RWPE1 (cell line): ENCODE data around the gene DGKI.

ENCODE experiments used
- CTCF ChIA-PET: fragments of 350-600 bp; sonication (Branson Sonifier 250); formaldehyde crosslinking; extraction: SDS; loops from one replicate; lab custom pipeline; 2021; lab: Yijun Ruan, JAX
- POLR2A ChIA-PET: fragments of 400-600 bp; formaldehyde crosslinking; extraction: SDS; loops from one replicate; lab custom pipeline; 2020; ENCODE audit warnings: antibody characterized with exemption; ENCODE audit not compliant: low non-redundant PET; lab: Yijun Ruan, JAX
- DNase-seq: peaks from one replicate; pipeline ENCODE4 v3.0.0; 2012; ENCODE audit warnings: low spot score
- H3K27ac ChIP-seq: fragments of 450-650 bp; 2 replicates; pipeline ENCODE4 v1.5.1; 2017
- TF ChIP-seq, protein P1 (sequence below): fragments of 450-650 bp; conservative IDR thresholded peaks from 2 replicates; pipeline ENCODE4 v1.5.1; 2017; ENCODE audit warnings: low read depth, mild to moderate bottlenecking

DGKI gene

DNA sequence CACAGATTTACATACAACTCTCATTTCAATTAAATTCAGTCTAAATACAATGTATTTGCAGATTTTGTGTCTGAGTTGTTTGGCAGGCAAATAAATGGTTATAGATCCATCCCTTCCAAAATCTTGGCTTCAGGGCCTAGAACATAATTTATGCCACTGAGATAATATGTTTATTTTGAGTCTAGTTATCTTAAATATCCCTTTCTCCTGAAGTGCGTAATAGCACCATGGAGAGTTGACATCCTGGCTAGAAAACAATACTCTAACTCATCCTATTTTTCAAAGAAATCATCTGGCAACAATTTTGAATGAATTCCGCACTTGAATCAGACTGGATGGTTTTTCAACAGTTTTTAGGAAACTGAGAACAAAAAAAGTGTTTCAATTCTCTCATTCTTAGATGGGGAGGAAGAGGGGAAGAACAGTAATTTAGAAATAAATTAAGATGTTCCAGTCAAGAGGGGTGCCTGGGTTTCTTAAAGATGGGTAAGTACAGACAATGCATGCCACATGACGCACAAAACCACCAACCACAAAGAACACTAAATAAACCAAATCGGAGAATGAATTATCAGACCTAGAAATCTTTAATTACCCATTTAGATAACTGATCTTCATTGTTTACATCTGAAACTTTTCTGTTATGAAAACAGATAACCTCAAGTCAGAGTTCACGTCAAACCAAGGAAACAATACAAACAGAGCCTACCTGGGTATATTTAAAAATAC is 274.6 kb downstream of the DGKI start:
- DNase-seq: no peak
- CTCF ChIA-PET: no interaction called here
- POLR2A ChIA-PET: no interaction called here
- TF ChIP-seq, protein P1, sequence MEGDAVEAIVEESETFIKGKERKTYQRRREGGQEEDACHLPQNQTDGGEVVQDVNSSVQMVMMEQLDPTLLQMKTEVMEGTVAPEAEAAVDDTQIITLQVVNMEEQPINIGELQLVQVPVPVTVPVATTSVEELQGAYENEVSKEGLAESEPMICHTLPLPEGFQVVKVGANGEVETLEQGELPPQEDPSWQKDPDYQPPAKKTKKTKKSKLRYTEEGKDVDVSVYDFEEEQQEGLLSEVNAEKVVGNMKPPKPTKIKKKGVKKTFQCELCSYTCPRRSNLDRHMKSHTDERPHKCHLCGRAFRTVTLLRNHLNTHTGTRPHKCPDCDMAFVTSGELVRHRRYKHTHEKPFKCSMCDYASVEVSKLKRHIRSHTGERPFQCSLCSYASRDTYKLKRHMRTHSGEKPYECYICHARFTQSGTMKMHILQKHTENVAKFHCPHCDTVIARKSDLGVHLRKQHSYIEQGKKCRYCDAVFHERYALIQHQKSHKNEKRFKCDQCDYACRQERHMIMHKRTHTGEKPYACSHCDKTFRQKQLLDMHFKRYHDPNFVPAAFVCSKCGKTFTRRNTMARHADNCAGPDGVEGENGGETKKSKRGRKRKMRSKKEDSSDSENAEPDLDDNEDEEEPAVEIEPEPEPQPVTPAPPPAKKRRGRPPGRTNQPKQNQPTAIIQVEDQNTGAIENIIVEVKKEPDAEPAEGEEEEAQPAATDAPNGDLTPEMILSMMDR: no peak
- H3K27ac ChIP-seq: no peak overlapping the region

DNA sequence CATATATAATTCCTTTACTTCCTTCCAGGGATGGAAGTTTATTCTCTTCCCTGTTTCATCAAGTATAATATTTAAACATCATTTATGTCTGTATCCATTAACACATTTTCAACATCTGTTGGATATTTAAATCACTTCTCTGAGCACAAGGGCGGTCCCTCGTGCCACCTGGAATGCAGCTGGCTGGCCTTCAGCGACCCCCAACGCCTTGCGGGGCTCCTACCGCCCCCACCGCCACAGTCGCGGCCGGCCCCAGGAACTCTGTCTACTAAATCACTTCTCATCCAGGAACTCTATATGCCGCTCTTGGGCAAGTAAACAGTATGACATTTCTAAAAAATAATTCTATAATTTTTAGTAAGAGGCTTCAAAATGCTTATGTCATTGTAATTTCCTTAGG is 282.1 kb downstream of the DGKI start:
- TF ChIP-seq, protein P1: no peak
- ChIA-PET POLR2A (no interaction called here), CTCF (no interaction called here)
- H3K27ac ChIP-seq: no peak overlapping the region
- DNase-seq: no peak

DNA sequence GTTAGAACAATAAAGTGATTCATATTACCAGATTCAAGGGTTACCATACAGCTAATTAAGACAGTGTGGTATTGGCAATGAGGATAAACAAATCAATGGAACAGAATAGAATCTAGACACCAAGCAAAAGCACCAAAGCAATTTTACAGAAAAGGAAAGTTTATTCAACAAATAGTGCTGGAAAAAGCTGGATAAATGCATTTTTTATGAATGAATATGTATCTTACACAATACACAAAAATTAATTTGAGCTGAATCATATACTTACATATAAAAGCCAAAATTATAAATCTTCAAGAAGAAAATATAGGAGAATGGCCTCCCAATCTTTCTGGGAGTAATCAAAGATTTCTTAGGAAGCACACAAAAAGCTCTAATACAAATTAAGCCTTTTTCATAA is 282.8 kb downstream of the DGKI start:
- ChIA-PET CTCF (interaction anchor here (0.6 kb wide), 1 partner anchor 40 kb away, joined by 3 read pairs; no protein-coding TSS in a partner anchor), POLR2A (no interaction called here)
- TF ChIP-seq, protein P1: no peak
- H3K27ac ChIP-seq: no peak overlapping the region
- DNase-seq: no peak

DNA sequence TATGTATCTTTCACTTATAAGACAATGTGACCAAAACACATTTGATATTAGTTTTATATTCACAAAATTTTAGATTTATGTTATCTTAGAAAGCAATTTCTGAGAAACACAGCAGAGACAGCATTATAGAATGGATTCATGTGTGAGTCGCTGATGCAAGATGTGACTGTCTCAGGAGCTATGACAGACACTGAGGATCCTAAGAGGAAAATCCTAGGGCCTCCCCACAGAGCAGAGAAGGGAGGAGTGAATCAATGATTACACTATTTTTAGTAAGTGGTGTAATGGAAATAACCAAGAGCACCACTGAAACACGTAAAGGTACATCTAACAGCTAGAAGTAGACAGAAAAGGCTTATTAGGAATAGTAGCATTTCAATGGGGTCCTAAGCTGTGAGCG is 299.3 kb downstream of the DGKI start:
- H3K27ac ChIP-seq: no peak overlapping the region
- DNase-seq: no peak
- POLR2A ChIA-PET: no interaction called here
- TF ChIP-seq, protein P1: no peak
- CTCF ChIA-PET: no interaction called here

DNA sequence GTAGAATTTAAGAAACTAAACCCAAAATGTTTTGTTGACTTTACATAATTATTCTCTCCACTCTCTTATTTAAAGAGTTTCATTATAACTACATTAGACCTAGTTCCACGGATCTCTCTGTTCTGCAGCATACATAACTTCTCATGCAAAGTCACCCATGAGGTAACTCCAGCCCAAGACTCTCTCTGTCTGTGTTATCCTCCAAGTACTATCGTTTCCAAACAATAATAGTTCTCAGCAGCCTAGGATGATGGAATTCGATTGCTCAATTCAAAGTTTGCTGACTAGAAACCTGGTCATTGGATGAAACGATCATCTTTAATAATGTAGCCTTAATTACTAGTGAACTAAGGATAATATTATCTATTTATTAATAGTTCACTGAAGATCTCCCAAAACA is 300.1 kb downstream of the DGKI start:
- no peak for DNase-seq
- ChIA-PET POLR2A (no interaction called here), CTCF (no interaction called here)
- TF ChIP-seq, protein P1: no peak
- no peak overlapping the region for H3K27ac ChIP-seq

DNA sequence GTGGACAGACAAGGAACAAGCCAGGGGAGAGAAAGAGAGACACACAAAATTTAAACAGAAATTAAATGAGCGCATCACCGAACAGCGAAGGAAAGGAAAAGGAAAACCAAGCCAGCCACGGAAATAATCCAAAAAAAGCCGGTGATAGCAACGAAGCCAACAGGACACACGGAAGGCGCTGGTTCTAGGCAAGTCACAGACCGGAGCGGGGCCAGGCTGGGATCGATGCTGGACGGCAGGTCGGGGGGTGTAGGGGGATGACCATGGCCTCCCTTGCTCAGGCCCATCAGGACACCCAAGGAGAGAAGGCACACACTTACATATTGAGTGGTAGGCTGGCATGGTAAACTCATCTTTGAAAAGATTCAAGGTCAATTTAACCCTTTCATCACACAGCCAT is 300.8 kb downstream of the DGKI start:
- ChIA-PET CTCF (no interaction called here), POLR2A (no interaction called here)
- no peak for DNase-seq

More for the DNA sequence above, 300.8 kb downstream of the DGKI start:
- no peak overlapping the region for H3K27ac ChIP-seq
- TF ChIP-seq, protein P1: no peak
